Measurements from ENCODE around the gene MSRB3. TPM values are rescaled to one million over a fixed set of nuclear protein-coding genes. Genes with fewer than 3 reads are reported as not detected.

MSRB3 gene
- total RNA-seq, 1 experiment from 2014 or later, result 2.8 TPM

DNA sequence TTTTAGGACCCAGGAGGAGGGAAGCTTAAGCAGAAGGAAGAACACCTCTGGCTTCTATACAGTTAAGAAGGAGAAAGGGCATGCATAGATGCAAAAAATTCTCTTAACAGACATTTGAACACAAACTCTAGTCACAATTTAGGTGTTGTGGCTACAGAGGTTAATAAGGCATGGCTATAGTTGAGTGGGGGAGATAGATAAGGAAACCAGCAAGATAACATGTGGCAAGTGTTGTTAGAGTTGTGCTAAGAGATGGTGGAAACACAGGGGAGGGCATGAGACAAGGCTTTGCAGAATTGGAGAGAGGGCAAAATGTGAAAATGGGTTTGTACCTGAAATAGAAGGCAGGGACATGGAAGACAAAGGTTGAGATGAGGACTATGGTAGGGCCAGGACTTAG lies 88.9 kb downstream of the MSRB3 start:
- no peaks in the 10 kb centered on the region for H3K36me3 ChIP-seq (replicated peaks; ENCODE audit: control insufficient read depth, insufficient read depth, low read length)

DNA sequence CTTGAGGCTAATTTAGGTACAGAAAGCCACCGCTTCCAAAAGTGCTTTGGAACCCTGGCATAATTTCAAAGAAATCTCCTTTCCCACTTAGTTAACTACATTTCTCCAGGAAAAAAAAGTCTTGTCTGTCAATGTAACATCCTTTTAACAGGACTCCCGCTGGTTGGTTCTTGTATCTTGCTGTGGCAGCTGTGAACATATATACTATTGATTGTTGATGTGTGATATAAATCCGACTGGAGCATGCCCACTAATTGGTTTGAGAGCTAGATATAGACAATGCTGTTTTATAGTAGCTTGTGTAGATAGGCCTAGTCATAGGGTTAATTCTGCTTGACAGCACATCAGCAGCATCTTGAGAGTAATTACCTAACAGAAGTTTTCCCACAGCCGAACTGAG lies 89.6 kb downstream of the MSRB3 start:
- H3K27me3 ChIP-seq (ENCODE audit: control insufficient read depth, insufficient read depth, low read length), result no peaks in the 10 kb centered on the region
- H3K36me3 ChIP-seq (replicated peaks; ENCODE audit: control insufficient read depth, insufficient read depth, low read length), result no peaks in the 10 kb centered on the region
- H3K4me3 ChIP-seq (ENCODE audit: insufficient read depth, low read depth, low read length), result no peak overlapping the region
- no peak for DNase-seq

More for the DNA sequence above, 88.9 kb downstream of the MSRB3 start:
- Histone ChIP-seq H3K4me3 (ENCODE audit: insufficient read depth, low read depth, low read length) (no peak overlapping the region), H3K27me3 (ENCODE audit: control insufficient read depth, insufficient read depth, low read length) (no peaks in the 10 kb centered on the region)
- no peak for DNase-seq

DNA sequence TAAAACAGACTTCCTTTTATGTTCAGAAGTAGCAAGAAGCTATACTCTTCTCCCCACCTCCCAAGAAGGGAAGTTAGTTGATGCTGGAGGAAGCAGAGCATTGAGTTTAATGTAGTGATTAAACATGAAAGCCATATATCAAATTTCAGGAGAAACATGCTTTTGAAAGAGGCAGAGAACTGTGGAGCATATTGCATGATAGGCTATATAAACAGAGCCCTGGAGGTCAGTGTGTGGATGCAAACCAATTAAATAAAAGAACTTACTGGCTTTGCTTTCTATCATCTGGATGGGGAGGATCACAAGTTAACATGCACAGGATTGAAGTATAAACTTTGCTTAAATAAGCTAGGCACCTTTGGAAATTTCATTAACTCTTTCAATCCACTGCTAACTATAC lies 94.1 kb downstream of the MSRB3 start:
- no peaks in the 10 kb centered on the region for H3K36me3 ChIP-seq (replicated peaks; ENCODE audit: control insufficient read depth, insufficient read depth, low read length)
- H3K4me3 ChIP-seq (ENCODE audit: insufficient read depth, low read depth, low read length), result no peak overlapping the region
- no peaks in the 10 kb centered on the region for H3K27me3 ChIP-seq (ENCODE audit: control insufficient read depth, insufficient read depth, low read length)
- no peak for DNase-seq

DNA sequence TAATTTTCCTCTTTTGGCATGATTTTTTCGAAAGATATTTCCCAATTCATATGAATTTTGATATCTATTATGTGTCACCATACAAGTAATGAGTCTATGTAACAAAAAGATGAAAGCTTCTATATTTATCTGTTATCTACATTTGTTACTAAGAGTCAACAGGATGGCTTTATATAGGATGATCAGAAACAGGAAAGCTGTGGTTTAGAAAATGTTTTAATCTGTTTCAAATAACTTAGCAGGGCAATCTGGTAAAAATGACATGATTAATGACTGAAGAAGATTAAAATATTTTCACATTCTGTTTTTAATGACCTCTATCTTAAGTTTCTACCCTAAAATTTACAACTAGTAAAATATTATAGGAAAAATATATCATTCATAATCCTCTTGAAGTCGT lies 105.8 kb downstream of the MSRB3 start:
- no peak overlapping the region for H3K4me3 ChIP-seq (ENCODE audit: insufficient read depth, low read depth, low read length)
- no peaks in the 10 kb centered on the region for H3K36me3 ChIP-seq (replicated peaks; ENCODE audit: control insufficient read depth, insufficient read depth, low read length)
- no peak for DNase-seq
- no peaks in the 10 kb centered on the region for H3K27me3 ChIP-seq (ENCODE audit: control insufficient read depth, insufficient read depth, low read length)

DNA sequence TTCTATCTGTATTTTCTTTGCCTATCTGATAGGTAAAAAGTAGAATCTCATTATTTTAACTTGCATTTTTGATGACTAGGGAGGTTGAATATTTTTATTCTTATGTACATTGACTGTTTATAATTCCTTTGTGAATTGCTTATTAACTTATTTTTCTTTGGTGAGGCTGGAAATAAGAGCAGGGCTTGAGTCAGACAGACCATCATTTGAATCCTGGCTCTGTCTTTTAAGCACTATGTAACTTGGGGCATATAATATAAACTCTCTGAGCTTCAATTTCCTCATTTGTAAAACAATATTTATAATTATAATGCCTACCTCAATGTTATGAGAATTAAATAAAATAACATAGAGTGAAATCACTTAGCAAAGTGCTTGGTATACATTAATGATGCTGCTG lies 108.9 kb downstream of the MSRB3 start:
- Histone ChIP-seq H3K4me3 (ENCODE audit: insufficient read depth, low read depth, low read length) (no peak overlapping the region), H3K36me3 (replicated peaks; ENCODE audit: control insufficient read depth, insufficient read depth, low read length) (no peaks in the 10 kb centered on the region), H3K27me3 (ENCODE audit: control insufficient read depth, insufficient read depth, low read length) (no peaks in the 10 kb centered on the region)
- no peak for DNase-seq

DNA sequence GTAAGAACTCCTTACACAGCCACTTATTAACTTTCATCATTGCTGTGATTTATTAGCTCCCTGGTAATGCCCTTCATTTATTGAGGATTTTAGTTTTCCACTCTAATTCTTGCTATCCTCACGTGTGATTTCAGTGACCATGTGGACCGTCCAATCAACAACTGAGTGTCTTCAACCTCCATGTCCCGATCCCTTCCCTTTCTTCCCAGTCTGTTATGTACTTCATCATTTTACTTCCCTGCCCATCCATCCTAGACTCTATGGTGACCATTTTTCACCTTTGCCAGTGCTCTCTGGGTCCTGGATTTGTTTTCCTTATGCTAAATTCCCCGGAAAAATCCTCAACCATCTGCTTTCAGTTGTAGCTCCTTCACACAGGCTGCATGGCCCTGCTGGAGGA lies 111.0 kb downstream of the MSRB3 start:
- DNase-seq, result no peak
- Histone ChIP-seq H3K4me3 (ENCODE audit: insufficient read depth, low read depth, low read length) (no peak overlapping the region), H3K36me3 (replicated peaks; ENCODE audit: control insufficient read depth, insufficient read depth, low read length) (no peaks in the 10 kb centered on the region), H3K27me3 (ENCODE audit: control insufficient read depth, insufficient read depth, low read length) (no peaks in the 10 kb centered on the region)

DNA sequence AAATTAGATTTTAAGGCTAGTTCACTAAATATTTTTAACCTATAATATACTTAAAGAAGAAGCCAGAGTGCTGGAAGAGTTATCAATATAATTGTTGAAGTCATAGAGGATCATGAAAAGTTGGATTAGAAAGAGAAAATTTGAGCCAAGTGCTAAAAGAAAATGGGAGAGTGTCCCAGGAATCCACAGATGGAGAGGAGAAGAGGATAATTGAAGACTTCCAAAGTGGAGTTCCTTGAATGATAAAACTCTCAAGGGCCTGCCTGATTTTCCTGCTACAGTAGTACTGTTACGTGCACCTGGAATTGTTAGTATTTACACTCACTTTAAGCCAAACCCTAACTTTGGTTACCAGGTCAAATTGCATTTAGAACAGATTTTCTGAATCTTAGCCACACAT lies 113.2 kb downstream of the MSRB3 start:
- no peak for DNase-seq
- Histone ChIP-seq H3K36me3 (replicated peaks; ENCODE audit: control insufficient read depth, insufficient read depth, low read length) (no peaks in the 10 kb centered on the region), H3K27me3 (ENCODE audit: control insufficient read depth, insufficient read depth, low read length) (no peaks in the 10 kb centered on the region), H3K4me3 (ENCODE audit: insufficient read depth, low read depth, low read length) (no peak overlapping the region)

DNA sequence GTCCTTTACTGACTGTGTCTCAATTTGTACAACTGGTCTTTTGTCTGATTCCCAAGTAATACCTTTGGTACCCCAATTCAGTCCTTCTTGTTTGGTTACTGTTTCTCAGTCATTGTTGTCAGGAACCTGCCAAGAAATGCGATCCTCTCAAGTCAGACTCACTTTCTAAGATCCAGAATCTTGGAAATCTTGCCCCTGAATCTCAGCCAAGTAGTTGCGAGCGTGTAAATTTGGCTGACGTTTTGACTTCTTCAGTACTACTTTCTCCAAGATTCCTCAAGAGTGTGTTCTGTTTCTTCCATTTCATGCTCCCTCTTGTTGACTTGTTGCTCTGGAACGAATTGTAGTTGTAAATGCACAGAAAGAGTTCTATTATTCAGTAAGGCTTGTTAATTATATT lies 114.0 kb downstream of the MSRB3 start:
- no peaks in the 10 kb centered on the region for H3K36me3 ChIP-seq (replicated peaks; ENCODE audit: control insufficient read depth, insufficient read depth, low read length)
- no peak overlapping the region for H3K4me3 ChIP-seq (ENCODE audit: insufficient read depth, low read depth, low read length)
- no peak for DNase-seq
- H3K27me3 ChIP-seq (ENCODE audit: control insufficient read depth, insufficient read depth, low read length), result no peaks in the 10 kb centered on the region

DNA sequence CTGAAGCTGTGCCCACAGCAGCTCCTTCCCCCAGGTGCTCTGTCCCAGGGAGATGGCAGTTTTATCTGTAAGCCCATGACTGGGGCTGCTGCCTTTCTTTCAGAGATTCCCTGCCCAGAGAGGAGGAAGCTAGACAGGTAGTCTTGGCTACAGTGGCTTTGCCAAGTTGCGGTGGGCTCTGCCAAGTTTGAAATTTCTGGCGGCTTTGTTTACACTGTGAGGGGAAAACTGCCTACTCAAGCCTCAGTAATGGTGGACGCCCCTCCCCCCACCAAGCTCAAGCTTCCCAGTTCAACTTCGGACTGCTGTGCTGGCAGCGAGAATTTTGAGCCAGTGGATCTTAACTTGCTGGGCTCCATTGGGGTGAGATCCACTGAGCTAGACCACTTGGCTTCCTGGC lies 124.7 kb downstream of the MSRB3 start:
- Histone ChIP-seq H3K36me3 (replicated peaks; ENCODE audit: control insufficient read depth, insufficient read depth, low read length) (no peaks in the 10 kb centered on the region), H3K4me3 (ENCODE audit: insufficient read depth, low read depth, low read length) (no peak overlapping the region), H3K27me3 (ENCODE audit: control insufficient read depth, insufficient read depth, low read length) (no peaks in the 10 kb centered on the region)
- DNase-seq, result no peak

DNA sequence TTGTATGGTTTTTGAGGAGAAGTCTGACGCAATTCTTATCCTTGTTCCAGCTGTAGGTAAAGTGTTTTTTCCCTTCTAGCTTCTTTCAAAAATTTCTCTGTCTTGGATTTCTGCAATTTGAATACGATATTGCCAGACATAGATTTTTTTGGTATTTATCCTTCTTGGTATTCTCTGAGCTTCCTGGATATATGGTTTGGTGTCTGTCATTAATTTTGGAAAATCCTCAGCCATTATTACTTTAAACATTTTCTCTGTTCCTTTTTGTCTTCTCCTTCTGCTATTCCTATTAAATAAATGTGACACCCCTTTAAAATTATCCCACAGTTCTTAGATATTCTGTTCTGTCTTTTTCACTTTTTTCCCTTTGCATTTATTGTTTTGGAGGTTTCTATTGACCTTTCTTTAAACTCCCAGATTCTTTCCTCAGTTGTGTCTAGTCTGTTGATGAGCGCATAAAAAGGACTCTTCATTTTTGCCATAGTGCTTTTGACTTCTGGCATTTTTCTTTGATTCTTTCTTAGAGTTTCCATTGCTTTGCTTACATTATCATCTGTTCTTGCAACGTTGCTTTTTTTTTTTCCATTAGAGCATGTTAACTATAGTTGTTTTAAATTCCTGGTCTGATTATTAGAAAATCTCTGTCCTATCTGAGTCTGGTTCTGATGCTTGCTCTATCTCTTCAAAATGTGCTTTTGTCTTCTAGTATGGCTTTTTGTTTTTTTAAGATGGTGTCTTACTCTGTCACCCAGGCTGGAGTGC lies 129.1 kb downstream of the MSRB3 start:
- H3K4me3 ChIP-seq (ENCODE audit: insufficient read depth, low read depth, low read length), result no peak overlapping the region
- no peaks in the 10 kb centered on the region for H3K36me3 ChIP-seq (replicated peaks; ENCODE audit: control insufficient read depth, insufficient read depth, low read length)
- DNase-seq, result no peak
- no peaks in the 10 kb centered on the region for H3K27me3 ChIP-seq (ENCODE audit: control insufficient read depth, insufficient read depth, low read length)

DNA sequence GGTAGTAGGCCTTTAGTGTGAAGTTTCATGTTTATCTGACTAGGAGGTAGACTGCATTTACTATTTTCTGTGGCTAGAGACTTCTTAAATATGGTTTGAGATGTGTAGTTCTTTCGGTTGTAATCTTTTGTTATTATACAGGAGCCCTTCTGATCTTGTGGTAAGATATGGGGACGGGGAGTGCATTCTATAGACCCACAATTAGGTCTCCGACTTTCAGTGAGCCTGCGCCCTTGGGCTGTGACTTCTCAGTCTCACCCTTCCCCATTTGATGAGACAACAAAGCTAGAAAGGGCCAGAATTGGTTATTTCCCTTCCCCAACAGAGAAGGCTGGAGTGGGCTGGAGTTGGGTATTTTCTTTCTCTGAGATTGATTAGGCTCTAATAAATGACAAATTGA lies 130.0 kb downstream of the MSRB3 start:
- Histone ChIP-seq H3K4me3 (ENCODE audit: insufficient read depth, low read depth, low read length) (no peak overlapping the region), H3K27me3 (ENCODE audit: control insufficient read depth, insufficient read depth, low read length) (no peaks in the 10 kb centered on the region), H3K36me3 (replicated peaks; ENCODE audit: control insufficient read depth, insufficient read depth, low read length) (no peaks in the 10 kb centered on the region)
- DNase-seq, result no peak

DNA sequence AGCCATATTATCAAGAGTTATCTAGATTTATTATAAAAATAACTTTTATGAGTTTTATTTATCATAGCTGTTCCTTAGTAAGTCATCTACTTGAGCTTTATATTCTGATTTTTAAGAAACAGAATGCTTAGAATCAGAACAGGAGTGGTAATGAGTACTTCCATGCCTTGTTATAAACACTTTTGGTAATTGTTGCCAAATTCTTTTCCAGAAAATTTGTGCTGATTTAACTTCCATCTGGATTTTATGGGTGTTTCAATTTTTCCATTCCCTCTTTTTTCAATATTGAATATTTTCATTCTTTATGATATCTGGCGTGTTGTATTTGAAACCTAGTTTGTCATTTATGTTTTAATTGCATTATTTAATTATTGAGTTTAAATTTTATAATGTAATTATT lies 131.2 kb downstream of the MSRB3 start:
- no peak for DNase-seq
- H3K27me3 ChIP-seq (ENCODE audit: control insufficient read depth, insufficient read depth, low read length), result no peaks in the 10 kb centered on the region

DNA sequence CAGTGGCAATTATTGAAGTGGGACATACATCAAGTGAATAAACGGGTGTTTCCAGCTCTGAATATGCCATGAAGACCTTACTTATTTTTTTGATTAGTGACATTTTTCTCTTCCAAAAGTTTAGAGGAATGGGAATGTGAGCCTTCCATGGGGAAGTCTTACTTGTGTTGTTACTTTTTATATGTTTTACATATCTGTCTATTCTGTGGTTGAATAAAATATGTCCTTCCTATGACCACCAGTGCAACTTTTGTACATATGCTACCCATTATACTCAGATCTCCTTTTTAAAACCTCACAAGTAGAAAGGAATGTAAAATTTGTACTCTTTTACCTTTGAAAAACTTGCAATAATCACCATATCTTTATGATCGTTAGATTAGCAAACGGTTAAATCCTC lies 132.7 kb downstream of the MSRB3 start:
- H3K36me3 ChIP-seq (replicated peaks; ENCODE audit: control insufficient read depth, insufficient read depth, low read length), result no peaks in the 10 kb centered on the region
- DNase-seq, result no peak
- H3K27me3 ChIP-seq (ENCODE audit: control insufficient read depth, insufficient read depth, low read length), result no peaks in the 10 kb centered on the region
- H3K4me3 ChIP-seq (ENCODE audit: insufficient read depth, low read depth, low read length), result no peak overlapping the region

More for the DNA sequence above, 131.2 kb downstream of the MSRB3 start:
- no peak overlapping the region for H3K4me3 ChIP-seq (ENCODE audit: insufficient read depth, low read depth, low read length)
- no peaks in the 10 kb centered on the region for H3K36me3 ChIP-seq (replicated peaks; ENCODE audit: control insufficient read depth, insufficient read depth, low read length)

DNA sequence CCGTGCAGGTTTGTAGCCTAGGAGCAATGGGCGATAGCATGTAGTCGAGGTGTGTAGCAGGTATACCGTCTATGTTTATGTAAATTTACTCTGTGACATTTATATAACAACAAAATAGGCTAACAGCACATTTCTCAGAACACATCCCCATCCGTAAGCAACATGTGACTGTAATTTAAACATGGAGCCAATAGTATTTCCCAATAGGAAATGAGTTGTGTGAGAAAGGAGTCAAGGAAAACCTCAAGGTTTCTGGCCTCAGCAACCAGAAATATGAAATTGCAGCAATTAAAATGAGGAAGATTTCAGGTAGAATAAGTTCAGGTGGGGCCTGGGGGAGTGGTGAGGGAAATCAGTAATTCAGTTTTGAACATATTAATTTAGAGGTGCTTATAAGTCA lies 136.0 kb downstream of the MSRB3 start:
- no peak overlapping the region for H3K4me3 ChIP-seq (ENCODE audit: insufficient read depth, low read depth, low read length)
- DNase-seq, result no peak
- no peaks in the 10 kb centered on the region for H3K27me3 ChIP-seq (ENCODE audit: control insufficient read depth, insufficient read depth, low read length)
- H3K36me3 ChIP-seq (replicated peaks; ENCODE audit: control insufficient read depth, insufficient read depth, low read length), result no peaks in the 10 kb centered on the region

DNA sequence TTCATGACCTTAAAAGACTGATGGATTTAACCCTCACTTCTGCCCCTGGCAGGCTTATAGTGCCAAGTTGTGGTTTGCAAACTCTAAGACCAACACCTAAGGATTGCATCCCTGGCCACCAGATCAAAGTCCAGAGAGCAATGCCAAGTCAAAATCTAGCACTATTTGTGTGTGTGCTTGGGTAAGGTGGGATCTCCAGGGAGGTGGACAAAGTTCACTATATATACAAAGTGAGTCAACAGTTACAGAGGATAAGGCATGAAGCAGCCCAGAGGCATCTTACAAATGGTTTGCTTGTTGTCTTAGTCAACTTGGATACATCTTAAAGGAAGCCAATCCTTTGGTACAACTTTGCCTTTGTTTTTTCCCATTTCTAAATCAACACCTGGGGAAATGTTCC lies 137.3 kb downstream of the MSRB3 start:
- Histone ChIP-seq H3K4me3 (ENCODE audit: insufficient read depth, low read depth, low read length) (no peak overlapping the region), H3K27me3 (ENCODE audit: control insufficient read depth, insufficient read depth, low read length) (no peaks in the 10 kb centered on the region), H3K36me3 (replicated peaks; ENCODE audit: control insufficient read depth, insufficient read depth, low read length) (no peaks in the 10 kb centered on the region)
- no peak for DNase-seq

Data from H7 (cell line).